MG63 (cell line): Measurements from ENCODE around the gene TXNRD1. TPM values are rescaled to one million over a fixed set of nuclear protein-coding genes. Genes with fewer than 3 reads are reported as not detected.
"Not testable (repeated sequence)": the region's sequence is repeated elsewhere in the genome, so short reads cannot be mapped to it uniquely, and the experiment has no call there.

Experiments used
- DNase-seq: peaks from one replicate; pipeline ENCODE4 v3.0.0-alpha.2; 2020
- H3K27me3 ChIP-seq: fragments of 250-450 bp; sonication (Bioruptor Pico); 2 replicates; pipeline ENCODE4 v1.5.1; 2020; ENCODE audit warnings: mild to moderate bottlenecking, moderate library complexity
- H3K36me3 ChIP-seq: fragments of 250-450 bp; sonication (Bioruptor Pico); 2 replicates; pipeline ENCODE4 v1.5.1; 2020; ENCODE audit warnings: mild to moderate bottlenecking, moderate library complexity
- H3K4me3 ChIP-seq: fragments of 250-450 bp; sonication (Bioruptor Pico); 2 replicates; pipeline ENCODE4 v1.5.1; 2020; ENCODE audit warnings: mild to moderate bottlenecking, moderate library complexity
- H3K9me3 ChIP-seq: fragments of 250-450 bp; sonication (Bioruptor Pico); 2 replicates; pipeline ENCODE4 v1.5.1; 2020; ENCODE audit warnings: mild to moderate bottlenecking, moderate library complexity
- total RNA-seq: library from RNA; depleted of rRNA; stranded (reverse); fragments of >200 nt; shearing (Covaris generic); gene quantifications from 2 replicates; pipeline ENCODE4 v1.2.3, GENCODE V29; 2014; ENCODE audit warnings: low replicate concordance

Gene TXNRD1
- total RNA-seq, 1 experiment from 2014 or later: 924 TPM

DNA sequence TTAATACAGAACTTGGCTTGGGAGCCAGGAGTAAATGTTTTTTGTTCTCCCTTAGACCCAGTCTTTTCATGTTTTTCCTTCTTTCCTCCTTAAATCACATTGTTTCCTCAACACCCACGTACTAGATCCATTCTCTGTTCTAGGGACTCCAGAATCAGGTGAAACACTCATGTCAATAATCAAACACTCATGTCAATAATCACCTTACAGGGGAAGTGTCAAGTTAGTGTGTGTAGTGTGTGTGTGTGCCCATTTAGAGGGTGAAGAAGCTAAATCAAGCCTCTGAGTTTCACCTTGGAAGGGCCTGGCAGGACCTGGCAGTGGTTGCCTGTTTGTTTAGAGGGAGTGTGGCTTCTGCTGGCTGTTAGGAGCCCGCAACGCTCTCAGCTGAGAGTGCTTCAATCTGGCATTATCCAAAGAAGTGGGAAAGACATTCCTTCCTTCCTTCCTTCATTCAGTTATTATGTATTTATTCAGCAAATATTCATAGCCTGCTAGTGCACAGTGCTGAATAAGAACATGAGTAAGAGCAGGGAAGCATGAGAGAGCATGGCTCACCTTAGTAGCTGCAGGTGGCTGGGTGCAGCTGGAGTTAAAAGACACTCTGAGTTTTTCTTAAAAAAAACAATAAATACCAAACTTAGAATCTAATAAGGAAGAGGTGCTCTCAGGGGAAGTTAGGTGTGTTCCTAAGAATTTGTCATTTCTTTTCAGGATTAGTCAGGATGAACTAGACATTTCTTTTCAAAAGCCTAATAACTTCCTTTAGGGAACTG, 70.3 kb downstream of the TXNRD1 start:
- H3K36me3 ChIP-seq: peaks cover 38% of the 10 kb centered on the region
- peak overlapping the region; percentile 94 for H3K4me3 ChIP-seq
- no peaks in the 10 kb centered on the region for H3K9me3 ChIP-seq
- DNase-seq: peak; percentile 49
- no peaks in the 10 kb centered on the region for H3K27me3 ChIP-seq

GRCh38 chr12:104286516-104287482, 71.2 kb downstream of the TXNRD1 start:
- Histone ChIP-seq H3K27me3 (no peaks in the 10 kb centered on the region), H3K4me3 (peak overlapping the region; percentile 94), H3K36me3 (peaks cover 46% of the 10 kb centered on the region), H3K9me3 (no peaks in the 10 kb centered on the region)
- peak; percentile 94 for DNase-seq

GRCh38 chr12:104288635-104289274, 73.2 kb downstream of the TXNRD1 start:
- Histone ChIP-seq H3K4me3 (peak overlapping the region; percentile 94), H3K9me3 (no peaks in the 10 kb centered on the region), H3K27me3 (no peaks in the 10 kb centered on the region), H3K36me3 (peaks cover 66% of the 10 kb centered on the region)
- DNase-seq: peak; percentile 84

GRCh38 chr12:104290320-104290719, 74.7 kb downstream of the TXNRD1 start:
- peaks cover 80% of the 10 kb centered on the region for H3K36me3 ChIP-seq
- peak overlapping the region; percentile 94 for H3K4me3 ChIP-seq
- no peak for DNase-seq
- no peaks in the 10 kb centered on the region for H3K9me3 ChIP-seq
- no peaks in the 10 kb centered on the region for H3K27me3 ChIP-seq

- Histone ChIP-seq H3K36me3 (peaks cover 85% of the 10 kb centered on the region), H3K27me3 (no peaks in the 10 kb centered on the region), H3K4me3 (peak overlapping the region; percentile 94), H3K9me3 (no peaks in the 10 kb centered on the region)
- DNase-seq: no peak
Measured at GRCh38 chr12:104290855-104291254, 75.3 kb downstream of the TXNRD1 start.

DNA sequence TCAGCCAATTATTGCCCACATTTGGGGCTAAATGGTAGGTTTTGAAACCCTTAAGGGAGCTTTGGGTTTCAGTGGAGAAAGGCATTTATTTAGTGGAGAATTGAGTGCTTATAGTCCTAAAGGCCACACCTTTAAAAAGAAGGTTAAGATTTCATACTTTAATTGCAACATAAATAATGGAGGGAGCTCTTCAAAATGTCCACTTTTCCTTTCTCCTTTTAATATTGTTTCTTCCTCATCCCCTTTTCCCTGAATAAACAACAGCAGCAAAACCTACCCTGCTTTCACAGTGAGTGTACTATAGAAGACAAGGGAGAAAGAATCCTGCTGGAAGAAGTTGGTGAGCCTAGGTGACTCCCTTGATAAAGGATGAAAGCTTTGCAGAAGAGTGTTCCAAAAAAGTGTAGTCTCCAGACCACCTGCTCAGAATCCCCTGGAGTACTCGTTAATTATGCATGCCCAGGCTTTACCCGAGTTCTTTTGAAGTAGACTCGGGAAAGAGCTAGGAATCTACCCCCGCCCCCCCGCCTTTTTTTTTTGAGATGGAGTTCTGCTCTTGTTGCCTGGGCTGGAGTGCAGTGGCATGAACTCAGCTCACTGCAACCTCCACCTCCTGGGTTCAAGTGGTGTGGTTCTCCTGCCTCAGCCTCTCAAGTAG, 76.4 kb downstream of the TXNRD1 start:
- Histone ChIP-seq H3K27me3 (no peaks in the 10 kb centered on the region), H3K4me3 (peak overlapping the region; percentile 94), H3K9me3 (no peaks in the 10 kb centered on the region), H3K36me3 (peaks cover 96% of the 10 kb centered on the region)
- no peak for DNase-seq

- Histone ChIP-seq H3K36me3 (peaks cover 94% of the 10 kb centered on the region), H3K4me3 (peak overlapping the region; percentile 94)
- no peak for DNase-seq
Measured at GRCh38 chr12:104292872-104293794, 77.6 kb downstream of the TXNRD1 start.

DNA sequence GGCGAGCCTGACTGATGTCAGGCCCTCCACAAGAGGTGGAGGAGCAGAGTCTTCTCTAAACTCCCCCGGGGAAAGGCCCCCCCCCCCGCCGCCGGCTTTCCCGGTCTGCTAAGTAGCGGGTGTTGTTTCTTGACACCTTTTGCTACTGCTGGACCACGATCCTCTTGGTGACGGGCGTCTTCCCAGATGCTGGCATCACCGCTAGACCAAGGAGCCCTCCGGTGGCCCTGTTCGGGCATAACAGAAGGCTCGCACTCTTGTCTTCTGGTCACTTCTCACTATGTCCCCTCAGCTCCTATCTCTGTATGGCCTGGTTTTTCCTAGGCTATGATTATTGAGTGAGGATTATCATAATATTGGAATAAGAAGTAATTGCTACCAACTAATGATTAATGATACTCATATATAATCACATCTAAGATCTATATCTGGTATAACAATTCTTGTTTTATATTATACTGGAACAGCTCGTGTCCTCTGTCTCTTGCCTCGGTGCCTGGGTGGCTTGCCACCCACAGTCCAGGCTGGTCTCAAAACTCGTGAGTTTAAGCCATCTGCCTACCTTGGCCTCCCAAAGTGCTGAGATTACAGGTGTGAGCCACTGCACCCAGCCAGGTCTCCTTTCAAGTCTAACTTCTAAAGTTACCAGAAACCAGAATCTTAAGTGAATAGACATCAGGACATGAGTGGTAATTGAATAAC, 78.7 kb downstream of the TXNRD1 start:
- not testable (repeated sequence) for H3K27me3 ChIP-seq, H3K4me3 ChIP-seq, H3K9me3 ChIP-seq
- H3K36me3 ChIP-seq: peaks cover 94% of the 10 kb centered on the region
- peak; percentile 40 for DNase-seq

More at GRCh38 chr12:104292872-104293794, 77.6 kb downstream of the TXNRD1 start:
- no peaks in the 10 kb centered on the region for H3K27me3 ChIP-seq
- H3K9me3 ChIP-seq: no peaks in the 10 kb centered on the region

DNA sequence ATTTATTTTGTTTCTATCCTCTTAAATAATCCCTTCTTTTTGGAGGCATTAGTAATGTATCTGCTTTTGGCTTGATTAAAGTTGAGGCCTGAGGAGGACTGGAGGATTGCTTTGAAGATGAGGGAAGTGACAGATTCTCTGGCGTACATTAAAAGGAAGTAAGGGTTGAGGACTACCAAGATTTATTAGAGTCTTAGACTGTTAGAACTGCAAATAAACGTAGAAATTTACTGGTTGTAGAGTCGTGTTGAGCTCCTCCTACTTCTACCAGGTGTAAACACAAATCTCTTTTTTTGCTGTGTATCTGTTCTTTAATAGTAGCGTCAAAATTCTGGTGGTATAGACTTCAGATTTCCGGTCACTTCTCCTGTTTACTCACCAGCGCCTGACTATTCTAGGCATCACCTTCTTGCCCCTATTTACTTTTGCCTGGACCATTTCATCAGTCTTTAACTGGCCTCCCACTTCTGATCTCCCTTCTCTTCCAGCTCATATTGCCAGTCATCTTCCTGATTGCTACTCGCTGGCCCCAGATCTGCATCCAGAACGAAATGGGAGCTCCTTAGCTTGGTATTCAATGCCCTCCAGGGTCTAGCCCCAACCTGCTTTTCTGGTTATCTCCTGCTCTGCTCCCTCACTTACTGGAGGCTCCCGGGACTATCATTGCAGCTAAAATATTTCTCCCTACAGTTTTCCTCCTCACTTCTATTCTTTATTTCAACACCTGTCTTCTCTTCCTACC, 79.5 kb downstream of the TXNRD1 start:
- Histone ChIP-seq H3K9me3 (no peaks in the 10 kb centered on the region), H3K36me3 (peaks cover 94% of the 10 kb centered on the region), H3K27me3 (no peaks in the 10 kb centered on the region), H3K4me3 (no peak overlapping the region)
- no peak for DNase-seq

GRCh38 chr12:104295954-104296353, 80.4 kb downstream of the TXNRD1 start:
- no peaks in the 10 kb centered on the region for H3K27me3 ChIP-seq
- DNase-seq: no peak
- H3K9me3 ChIP-seq: no peaks in the 10 kb centered on the region
- peaks cover 97% of the 10 kb centered on the region for H3K36me3 ChIP-seq
- 0 out of 2 replicates have a peak overlapping the region, but pooled peaks have one; percentile 1 for H3K4me3 ChIP-seq

- DNase-seq: no peak
- peaks cover 94% of the 10 kb centered on the region for H3K36me3 ChIP-seq
- no peak overlapping the region for H3K4me3 ChIP-seq
- H3K9me3 ChIP-seq: no peaks in the 10 kb centered on the region
- no peaks in the 10 kb centered on the region for H3K27me3 ChIP-seq
Measured at GRCh38 chr12:104296718-104297117, 81.1 kb downstream of the TXNRD1 start.

DNA sequence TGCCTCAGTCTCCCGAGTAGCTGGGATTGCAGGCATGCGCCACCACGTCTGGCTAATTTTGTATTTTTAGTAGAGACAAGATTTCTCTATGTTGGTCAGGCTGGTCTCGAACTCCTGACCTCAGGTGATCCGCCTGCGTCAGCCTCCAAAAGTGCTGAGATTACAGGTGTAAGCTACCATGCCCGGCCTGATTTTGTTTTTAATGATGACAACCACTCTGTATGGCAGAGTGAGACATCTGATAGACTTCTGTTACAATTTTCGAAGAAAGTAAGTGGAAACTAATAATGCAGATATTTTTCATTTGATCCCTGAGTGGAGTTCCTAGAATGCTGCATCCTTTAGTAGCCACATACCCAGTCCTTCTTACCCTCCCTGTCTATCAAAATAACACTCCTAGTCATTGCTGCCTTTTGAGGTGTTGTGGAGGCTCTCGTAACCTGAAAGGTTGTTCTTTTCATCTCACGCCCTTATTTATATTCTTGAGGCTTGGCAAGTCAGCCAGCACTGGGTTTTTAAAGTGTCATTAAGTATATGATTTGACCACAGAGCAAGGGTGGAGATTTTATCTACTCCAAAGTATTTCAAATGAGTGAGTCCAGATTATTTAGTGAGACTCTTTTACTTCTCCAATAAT, 82.0 kb downstream of the TXNRD1 start:
- Histone ChIP-seq H3K27me3 (no peaks in the 10 kb centered on the region), H3K36me3 (peaks cover 90% of the 10 kb centered on the region)

GRCh38 chr12:104299842-104300481, 84.4 kb downstream of the TXNRD1 start:
- no peaks in the 10 kb centered on the region for H3K27me3 ChIP-seq
- peaks cover 90% of the 10 kb centered on the region for H3K36me3 ChIP-seq
- H3K9me3 ChIP-seq: no peaks in the 10 kb centered on the region
- no peak overlapping the region for H3K4me3 ChIP-seq
- no peak for DNase-seq

More for the DNA sequence above, 82.0 kb downstream of the TXNRD1 start:
- DNase-seq: no peak
- H3K9me3 ChIP-seq: no peaks in the 10 kb centered on the region
- no peak overlapping the region for H3K4me3 ChIP-seq
